ENCODE results near the gene PCDH8. TPM values are rescaled to one million over a fixed set of nuclear protein-coding genes. Genes with fewer than 3 reads are reported as not detected.

PCDH8 gene
- total RNA-seq, 1 experiment from 2014 or later, result 0.92 TPM

DNA sequence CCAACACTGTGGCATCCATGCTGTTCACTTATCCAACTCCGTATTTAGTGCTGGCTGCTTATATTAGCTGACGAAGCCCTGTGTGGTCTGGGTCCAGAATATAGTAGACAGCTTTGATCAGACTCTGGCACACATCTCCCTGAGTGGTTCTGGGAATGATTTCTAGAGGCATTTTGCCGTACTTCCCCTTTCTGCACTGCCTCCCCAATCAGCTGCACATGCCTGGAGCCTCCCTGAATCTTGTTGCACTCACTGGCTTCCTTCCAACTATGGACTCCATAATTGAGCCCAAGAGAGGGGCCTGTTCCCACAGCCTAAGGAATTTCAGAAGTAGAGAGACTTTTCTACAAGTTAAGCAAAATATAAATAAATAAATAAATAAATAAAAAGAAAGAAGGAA, 30.4 kb upstream of the PCDH8 start (continued):
- TF ChIP-seq, protein P1, sequence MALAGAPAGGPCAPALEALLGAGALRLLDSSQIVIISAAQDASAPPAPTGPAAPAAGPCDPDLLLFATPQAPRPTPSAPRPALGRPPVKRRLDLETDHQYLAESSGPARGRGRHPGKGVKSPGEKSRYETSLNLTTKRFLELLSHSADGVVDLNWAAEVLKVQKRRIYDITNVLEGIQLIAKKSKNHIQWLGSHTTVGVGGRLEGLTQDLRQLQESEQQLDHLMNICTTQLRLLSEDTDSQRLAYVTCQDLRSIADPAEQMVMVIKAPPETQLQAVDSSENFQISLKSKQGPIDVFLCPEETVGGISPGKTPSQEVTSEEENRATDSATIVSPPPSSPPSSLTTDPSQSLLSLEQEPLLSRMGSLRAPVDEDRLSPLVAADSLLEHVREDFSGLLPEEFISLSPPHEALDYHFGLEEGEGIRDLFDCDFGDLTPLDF (CRISPR knock-in tag; IDR thresholded peaks at IDR 0.05), result no peak
- TF ChIP-seq, protein P2, sequence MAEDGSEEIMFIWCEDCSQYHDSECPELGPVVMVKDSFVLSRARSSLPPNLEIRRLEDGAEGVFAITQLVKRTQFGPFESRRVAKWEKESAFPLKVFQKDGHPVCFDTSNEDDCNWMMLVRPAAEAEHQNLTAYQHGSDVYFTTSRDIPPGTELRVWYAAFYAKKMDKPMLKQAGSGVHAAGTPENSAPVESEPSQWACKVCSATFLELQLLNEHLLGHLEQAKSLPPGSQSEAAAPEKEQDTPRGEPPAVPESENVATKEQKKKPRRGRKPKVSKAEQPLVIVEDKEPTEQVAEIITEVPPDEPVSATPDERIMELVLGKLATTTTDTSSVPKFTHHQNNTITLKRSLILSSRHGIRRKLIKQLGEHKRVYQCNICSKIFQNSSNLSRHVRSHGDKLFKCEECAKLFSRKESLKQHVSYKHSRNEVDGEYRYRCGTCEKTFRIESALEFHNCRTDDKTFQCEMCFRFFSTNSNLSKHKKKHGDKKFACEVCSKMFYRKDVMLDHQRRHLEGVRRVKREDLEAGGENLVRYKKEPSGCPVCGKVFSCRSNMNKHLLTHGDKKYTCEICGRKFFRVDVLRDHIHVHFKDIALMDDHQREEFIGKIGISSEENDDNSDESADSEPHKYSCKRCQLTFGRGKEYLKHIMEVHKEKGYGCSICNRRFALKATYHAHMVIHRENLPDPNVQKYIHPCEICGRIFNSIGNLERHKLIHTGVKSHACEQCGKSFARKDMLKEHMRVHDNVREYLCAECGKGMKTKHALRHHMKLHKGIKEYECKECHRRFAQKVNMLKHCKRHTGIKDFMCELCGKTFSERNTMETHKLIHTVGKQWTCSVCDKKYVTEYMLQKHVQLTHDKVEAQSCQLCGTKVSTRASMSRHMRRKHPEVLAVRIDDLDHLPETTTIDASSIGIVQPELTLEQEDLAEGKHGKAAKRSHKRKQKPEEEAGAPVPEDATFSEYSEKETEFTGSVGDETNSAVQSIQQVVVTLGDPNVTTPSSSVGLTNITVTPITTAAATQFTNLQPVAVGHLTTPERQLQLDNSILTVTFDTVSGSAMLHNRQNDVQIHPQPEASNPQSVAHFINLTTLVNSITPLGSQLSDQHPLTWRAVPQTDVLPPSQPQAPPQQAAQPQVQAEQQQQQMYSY (CRISPR knock-in tag; IDR thresholded peaks at IDR 0.05), result no peak
- no peak for TF ChIP-seq NFYB (CRISPR knock-in tag; conservative IDR thresholded peaks at IDR 0.05; ENCODE audit: low read depth)
- no peak for TF ChIP-seq ESRRA (CRISPR knock-in tag; IDR thresholded peaks at IDR 0.05; ENCODE audit: borderline replicate concordance)
- TF ChIP-seq, protein P3, sequence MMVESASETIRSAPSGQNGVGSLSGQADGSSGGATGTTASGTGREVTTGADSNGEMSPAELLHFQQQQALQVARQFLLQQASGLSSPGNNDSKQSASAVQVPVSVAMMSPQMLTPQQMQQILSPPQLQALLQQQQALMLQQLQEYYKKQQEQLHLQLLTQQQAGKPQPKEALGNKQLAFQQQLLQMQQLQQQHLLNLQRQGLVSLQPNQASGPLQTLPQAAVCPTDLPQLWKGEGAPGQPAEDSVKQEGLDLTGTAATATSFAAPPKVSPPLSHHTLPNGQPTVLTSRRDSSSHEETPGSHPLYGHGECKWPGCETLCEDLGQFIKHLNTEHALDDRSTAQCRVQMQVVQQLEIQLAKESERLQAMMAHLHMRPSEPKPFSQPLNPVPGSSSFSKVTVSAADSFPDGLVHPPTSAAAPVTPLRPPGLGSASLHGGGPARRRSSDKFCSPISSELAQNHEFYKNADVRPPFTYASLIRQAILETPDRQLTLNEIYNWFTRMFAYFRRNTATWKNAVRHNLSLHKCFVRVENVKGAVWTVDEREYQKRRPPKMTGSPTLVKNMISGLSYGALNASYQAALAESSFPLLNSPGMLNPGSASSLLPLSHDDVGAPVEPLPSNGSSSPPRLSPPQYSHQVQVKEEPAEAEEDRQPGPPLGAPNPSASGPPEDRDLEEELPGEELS (CRISPR knock-in tag; IDR thresholded peaks at IDR 0.05), result no peak
- no peak for TF ChIP-seq FOXP1 (CRISPR knock-in tag; IDR thresholded peaks at IDR 0.05; ENCODE audit: borderline replicate concordance)
- TF ChIP-seq ETV6 (CRISPR knock-in tag; IDR thresholded peaks at IDR 0.05), result no peak
- TF ChIP-seq OVOL2 (CRISPR knock-in tag; IDR thresholded peaks at IDR 0.05; ENCODE audit: borderline replicate concordance), result no peak

DNA sequence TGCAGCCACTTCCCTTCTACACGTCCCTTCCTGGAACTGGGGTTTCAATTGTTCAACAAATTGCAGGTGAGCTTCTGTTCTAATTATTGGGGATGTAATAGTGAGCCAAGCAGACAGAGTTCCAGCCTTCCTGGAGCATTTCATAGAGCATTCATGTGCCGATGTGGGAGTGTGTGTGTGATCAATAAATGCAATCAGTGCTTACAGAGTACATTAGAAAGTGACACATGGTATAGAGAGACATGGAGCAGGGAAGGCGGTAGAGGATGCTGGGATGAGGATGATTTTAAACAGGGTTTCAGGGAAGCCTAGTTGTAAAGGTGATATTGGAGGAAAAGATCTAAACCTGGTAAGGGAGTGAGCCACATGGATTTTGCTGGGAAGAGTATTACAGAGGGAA, 21.7 kb upstream of the PCDH8 start:
- Mint-ChIP-seq H3K27ac (no peak overlapping the region), H3K9me3 (peaks cover 13% of the 10 kb centered on the region), H3K27me3 (ENCODE audit: low read depth) (peaks cover 80% of the 10 kb centered on the region), H3K4me1 (peaks cover 15% of the 10 kb centered on the region), H3K4me3 (no peak overlapping the region), H3K36me3 (peaks cover 15% of the 10 kb centered on the region)
- no peak for ATAC-seq
- ChIA-PET CTCF (interaction anchor here (1.3 to 6.5 kb wide), 2 partner anchors 27 to 98 kb away, joined by 6 to 41 read pairs; no protein-coding TSS in a partner anchor), POLR2A (no interaction called here)
- TF ChIP-seq, protein P4, sequence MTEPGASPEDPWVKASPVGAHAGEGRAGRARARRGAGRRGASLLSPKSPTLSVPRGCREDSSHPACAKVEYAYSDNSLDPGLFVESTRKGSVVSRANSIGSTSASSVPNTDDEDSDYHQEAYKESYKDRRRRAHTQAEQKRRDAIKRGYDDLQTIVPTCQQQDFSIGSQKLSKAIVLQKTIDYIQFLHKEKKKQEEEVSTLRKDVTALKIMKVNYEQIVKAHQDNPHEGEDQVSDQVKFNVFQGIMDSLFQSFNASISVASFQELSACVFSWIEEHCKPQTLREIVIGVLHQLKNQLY (CRISPR knock-in tag; IDR thresholded peaks at IDR 0.05), result no peak
- no peak for TF ChIP-seq CBFB (CRISPR knock-in tag; IDR thresholded peaks at IDR 0.05; ENCODE audit: low read depth)
- TF ChIP-seq, protein P5, sequence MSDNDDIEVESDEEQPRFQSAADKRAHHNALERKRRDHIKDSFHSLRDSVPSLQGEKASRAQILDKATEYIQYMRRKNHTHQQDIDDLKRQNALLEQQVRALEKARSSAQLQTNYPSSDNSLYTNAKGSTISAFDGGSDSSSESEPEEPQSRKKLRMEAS (CRISPR knock-in tag; IDR thresholded peaks at IDR 0.05), result no peak
- no peak for TF ChIP-seq ZNF138 (CRISPR knock-in tag; conservative IDR thresholded peaks at IDR 0.05)
- TF ChIP-seq NFYB (CRISPR knock-in tag; conservative IDR thresholded peaks at IDR 0.05; ENCODE audit: low read depth), result no peak
- no peak for TF ChIP-seq RORB (CRISPR knock-in tag; IDR thresholded peaks at IDR 0.05)
- TF ChIP-seq, protein P6, sequence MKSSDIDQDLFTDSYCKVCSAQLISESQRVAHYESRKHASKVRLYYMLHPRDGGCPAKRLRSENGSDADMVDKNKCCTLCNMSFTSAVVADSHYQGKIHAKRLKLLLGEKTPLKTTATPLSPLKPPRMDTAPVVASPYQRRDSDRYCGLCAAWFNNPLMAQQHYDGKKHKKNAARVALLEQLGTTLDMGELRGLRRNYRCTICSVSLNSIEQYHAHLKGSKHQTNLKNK (CRISPR knock-in tag; IDR thresholded peaks at IDR 0.05), result no peak
- DNase-seq (ENCODE audit: low spot score), result no peak

DNA sequence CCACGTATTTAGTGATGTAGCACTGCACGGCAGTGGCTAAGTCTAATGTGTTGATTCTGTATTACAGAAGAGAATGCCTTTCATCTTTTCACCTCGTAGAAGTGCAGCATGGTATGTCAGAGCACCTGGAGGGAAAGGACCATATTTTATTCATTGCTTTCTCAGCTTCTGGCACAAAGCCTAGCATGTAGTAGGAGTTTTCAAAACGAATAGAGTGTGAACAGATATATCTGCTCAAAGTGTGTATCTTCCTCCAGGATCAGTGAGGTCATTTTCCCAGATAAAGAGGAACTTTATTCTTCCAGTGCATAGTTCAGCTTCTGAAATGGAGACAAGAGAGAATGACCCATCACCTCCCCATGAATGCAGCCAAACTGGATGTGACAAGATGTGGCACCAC, 21.2 kb upstream of the PCDH8 start:
- POLR2A ChIA-PET, result no interaction called here
- Mint-ChIP-seq H3K27me3 (ENCODE audit: low read depth) (peaks cover 76% of the 10 kb centered on the region), H3K9me3 (peaks cover 9% of the 10 kb centered on the region), H3K27ac (no peak overlapping the region), H3K36me3 (peaks cover 10% of the 10 kb centered on the region), H3K4me3 (no peak overlapping the region), H3K4me1 (peaks cover 15% of the 10 kb centered on the region)
- DNase-seq (ENCODE audit: low spot score), result no peak
- TF ChIP-seq CBFB (CRISPR knock-in tag; IDR thresholded peaks at IDR 0.05; ENCODE audit: low read depth) (no peak), ELF4 (CRISPR knock-in tag; IDR thresholded peaks at IDR 0.05; ENCODE audit: low read depth) (no peak)
- ATAC-seq, result no peak
- CTCF ChIA-PET, result interaction anchor here (1.3 to 6.5 kb wide), 2 partner anchors 28 to 98 kb away, joined by 6 to 41 read pairs; no protein-coding TSS in a partner anchor
